IPS-NIHi11 (cell line): Measurements from ENCODE around the gene NDUFA8.
A peak's percentile ranks its signal among the peaks of the same experiment; 100 is the strongest.

Experiments
- DNase-seq: peaks from one replicate; pipeline ENCODE4 v3.0.0; 2012; ENCODE audit warnings: mixed read lengths, low spot score

The NDUFA8 gene

DNA sequence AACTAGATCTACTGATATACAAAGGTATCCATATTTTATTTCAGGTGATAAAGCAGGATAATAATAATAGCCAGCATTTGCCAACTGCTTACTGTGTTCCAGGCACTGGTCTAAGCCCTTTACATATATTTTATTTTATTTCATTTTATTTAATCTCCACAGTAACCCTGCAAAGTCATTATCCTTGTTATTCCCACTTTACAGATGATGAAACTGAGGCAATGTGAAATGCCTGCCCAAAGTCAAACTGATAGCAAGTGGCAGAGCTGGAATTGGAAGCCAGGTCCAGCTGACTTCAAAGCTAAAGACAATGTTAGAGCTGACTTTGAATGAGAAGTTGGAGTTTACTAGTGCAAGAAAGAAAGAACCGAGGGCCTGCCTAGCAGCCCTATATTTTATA lies 25.0 kb upstream of the NDUFA8 start:
- no peak for DNase-seq

GRCh38 chr9:122183501-122183900 lies 23.9 kb upstream of the NDUFA8 start:
- DNase-seq: no peak

DNA sequence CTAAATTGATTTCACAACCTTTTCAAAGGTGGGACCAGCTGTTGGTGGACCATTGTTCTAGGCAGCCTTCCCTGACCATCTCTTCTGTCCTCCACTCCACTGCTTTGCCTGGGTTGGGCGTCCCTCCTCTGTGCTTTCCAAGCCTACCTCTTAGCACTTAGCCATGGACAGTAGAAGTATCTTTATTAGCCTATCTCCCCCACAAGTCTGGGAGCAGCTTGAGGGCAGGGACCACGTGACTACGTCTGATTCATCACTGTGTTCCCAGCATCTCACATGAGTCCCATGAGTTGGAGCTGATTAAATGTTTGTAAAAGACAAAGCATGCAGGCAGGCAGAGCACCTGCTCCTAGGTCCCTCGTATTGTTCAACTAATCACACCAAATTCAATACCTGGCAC lies 21.1 kb upstream of the NDUFA8 start:
- no peak for DNase-seq

DNA sequence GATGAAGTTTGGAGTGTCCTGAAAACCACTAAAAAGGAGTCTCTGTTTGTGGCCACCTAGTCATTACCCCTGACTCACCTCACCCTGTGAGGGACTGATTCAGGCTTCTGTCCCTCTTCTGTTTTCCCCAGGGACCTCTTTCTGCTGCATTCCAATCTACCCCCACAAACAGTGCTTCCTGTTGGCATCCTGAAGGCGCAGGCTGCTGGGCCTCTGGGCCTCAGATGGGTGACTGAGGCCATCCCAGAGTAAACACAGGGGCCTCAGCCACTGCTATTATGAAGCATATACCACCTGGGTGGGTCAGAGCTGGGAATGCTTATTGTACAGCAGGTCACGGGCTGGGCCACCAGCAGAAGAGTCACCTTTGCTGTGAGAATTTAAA lies 20.1 kb upstream of the NDUFA8 start:
- DNase-seq: no peak

DNA sequence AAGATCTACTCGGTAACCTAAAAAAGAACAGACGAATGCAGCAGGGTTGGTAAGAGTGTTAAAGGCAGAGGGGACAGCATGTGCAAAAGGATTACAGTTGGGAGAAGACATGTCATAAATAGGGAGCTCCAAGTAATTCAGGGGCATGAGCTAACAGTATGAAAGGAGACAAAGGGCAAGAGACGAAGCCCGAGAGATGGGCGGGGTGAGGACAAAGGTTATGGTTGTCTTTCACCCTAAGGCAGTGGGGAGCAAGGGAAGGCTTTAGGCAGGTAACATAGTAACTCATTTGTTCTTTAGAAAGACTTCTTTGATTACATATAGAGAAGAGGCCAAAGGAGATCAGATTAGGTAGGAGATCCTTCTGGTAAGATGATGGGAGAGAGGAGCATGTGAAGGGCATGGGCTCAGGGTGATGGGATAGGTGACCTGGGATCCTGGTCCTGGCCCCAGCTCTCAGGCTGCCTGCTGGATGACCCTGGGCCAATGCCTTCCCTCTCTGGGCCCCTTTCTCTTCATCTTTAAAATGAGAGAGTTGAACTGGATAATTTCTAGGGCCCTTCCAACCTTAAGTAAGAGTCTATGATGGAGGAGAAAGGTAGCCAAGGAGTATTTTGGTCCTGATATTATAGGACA lies 19.6 kb upstream of the NDUFA8 start:
- DNase-seq: no peak

- no peak for DNase-seq
These were observed 17.3 kb upstream of the NDUFA8 start for GRCh38 chr9:122176916-122177315.

GRCh38 chr9:122173670-122174069 lies 14.1 kb upstream of the NDUFA8 start:
- DNase-seq: no peak

GRCh38 chr9:122172131-122172530 lies 12.6 kb upstream of the NDUFA8 start:
- no peak for DNase-seq

GRCh38 chr9:122168356-122168755 lies 8.8 kb upstream of the NDUFA8 start:
- no peak for DNase-seq

- no peak for DNase-seq
These were observed 4.7 kb upstream of the NDUFA8 start for GRCh38 chr9:122164286-122164685.

GRCh38 chr9:122162415-122162814 lies 2.8 kb upstream of the NDUFA8 start:
- no peak for DNase-seq

- no peak for DNase-seq
These were observed 307 bp upstream of the NDUFA8 start for GRCh38 chr9:122159925-122160246.

GRCh38 chr9:122158202-122158601 lies 1.4 kb downstream of the NDUFA8 start:
- DNase-seq: peak; percentile 53

DNA sequence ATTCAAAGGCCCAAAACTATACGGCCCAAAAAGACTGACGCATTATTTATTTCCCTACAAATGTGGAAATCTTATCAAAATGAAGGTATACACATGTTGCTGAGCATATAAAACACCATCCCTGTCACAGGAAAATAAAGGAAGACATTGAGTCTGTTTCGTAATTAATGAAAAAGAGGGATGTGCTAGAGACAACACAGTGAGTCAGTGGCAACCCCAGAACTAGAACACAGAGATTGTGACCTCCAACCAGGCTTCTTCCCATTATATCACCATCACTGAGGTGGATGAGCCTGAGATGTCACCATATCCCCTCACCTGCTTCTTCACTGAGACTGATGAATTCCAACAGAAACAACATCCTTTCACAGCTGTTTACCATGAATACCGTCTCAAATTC lies 3.8 kb downstream of the NDUFA8 start:
- DNase-seq: no peak

GRCh38 chr9:122151267-122151828 lies 8.2 kb downstream of the NDUFA8 start:
- DNase-seq: no peak

- DNase-seq: no peak
These were observed 14.1 kb downstream of the NDUFA8 start for GRCh38 chr9:122145592-122145863.

DNA sequence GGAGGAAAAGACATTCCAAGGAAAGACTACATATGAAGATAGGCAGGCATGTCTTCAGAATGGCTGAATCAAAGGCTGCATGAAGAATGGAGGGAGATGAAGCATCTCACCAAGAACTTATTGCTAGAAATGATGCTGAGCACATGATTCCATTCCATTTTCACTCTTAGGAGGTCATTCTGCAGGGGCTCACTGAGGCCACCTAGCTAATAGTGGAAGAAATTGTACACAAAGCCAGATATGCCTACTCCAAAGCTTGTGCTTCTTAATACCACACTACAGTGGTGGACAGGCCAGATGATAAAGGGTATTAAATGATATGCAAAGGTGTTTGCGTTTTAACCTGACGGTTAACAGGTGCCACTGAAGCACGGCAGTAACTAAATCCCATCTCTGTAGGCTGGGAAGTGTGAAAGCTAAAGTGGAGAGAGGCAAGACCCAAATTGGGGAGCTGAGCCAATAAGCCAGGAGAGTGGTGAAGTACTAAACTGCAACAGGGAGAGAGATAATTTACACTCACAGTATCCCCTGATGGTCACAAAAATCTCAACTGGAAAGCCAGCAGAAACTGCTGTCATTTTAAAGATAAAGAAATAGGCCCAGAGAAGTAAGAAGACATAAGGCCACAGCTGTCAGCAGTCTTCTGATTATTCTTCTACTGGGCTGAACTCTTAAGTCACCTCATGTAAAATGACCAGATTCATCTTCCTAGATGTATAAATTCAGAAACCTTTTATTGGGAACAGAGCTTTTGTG lies 14.6 kb downstream of the NDUFA8 start:
- DNase-seq: no peak

GRCh38 chr9:122143876-122144405 lies 15.6 kb downstream of the NDUFA8 start:
- no peak for DNase-seq

DNA sequence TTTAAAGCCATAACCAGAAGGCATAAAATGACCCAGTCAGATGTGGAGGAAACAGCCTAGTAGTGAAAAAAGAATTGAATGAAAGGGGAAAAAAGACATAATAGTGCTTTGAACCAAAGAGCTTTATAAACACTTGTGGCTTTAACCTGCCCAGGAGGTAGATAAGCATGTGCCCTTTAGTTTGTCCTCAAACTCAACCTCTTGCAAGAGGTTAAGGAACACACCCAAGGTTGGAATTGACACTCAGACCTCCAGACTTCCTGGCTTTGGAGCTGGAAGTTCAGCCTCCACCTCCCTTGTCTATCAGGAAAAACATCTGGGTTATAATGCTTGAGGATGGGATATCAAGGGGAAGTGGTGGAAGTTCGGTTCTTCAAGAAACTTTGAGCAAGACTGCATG lies 16.3 kb downstream of the NDUFA8 start:
- DNase-seq: no peak

- DNase-seq: no peak
These were observed 17.9 kb downstream of the NDUFA8 start for GRCh38 chr9:122141671-122142070.

DNA sequence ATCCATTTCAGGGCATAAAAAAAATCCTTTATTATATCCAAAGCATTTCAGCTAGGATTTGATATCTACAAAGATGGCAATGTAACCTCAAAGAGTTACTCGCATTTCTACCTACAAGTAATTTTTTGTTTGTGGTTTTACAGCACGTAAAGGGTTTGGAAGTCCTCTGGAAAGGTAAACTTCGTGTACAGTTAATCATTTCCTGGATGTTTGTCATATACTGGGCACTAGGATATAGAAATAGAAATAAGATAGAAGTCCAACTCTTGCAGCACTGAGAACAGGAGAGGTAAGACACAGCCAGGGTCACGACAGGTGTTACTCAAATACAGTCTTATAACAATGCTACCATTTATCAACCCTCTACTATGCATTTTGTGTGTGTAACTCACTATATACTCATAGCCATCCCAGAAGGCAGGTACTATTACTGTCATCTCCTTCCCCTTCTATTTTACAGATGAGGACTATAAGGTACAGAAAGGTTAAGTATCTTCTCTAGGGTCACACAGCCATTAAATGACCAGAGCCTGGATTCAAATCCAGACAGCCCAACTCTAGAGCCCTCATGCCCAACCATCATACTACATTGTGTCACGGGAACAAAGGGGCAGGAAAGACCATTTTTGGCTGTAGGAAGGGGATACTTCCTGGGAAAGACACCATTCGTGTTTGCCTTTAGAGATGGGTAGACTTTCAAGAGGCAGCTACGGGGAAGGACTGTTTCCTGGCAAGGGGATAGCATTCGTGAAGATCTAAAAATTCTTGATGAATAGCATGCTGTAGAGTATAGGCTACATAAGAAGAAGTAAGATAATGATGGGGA lies 19.0 kb downstream of the NDUFA8 start:
- no peak for DNase-seq

DNA sequence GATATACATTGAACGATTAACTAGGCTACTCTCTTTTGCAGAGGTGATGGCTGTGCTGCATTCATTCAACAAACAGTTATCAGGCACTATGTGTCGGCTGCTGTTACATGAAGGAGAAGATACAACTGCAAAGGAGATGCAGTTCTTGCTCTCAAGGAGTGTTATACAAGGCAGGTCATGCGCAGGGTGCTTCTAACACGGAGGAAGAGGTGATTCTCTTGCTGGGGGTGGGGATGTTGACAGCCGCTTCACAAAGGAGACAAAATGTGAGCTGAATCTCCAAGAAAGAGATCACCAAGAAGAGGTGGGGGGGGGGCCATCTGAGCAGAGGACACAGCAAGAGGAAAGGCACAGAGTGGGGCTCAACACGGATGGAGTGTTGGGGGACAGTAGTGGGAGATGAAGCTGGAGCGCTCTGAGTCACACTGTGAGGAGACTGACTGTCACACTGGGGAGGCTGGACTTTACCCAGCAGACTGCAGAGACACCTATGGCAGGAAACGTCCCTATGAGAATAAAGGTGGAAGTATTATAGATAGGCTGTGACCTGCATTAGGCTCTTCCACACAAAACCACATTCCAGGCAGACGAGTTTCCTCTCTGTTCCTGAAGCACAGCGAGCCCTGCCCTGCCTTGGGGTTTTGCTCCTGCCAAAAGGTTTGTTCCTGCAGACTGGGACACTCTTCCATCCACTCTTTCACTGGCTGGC lies 20.9 kb downstream of the NDUFA8 start:
- DNase-seq: no peak
